22Rv1 (cell line): ENCODE measurements around the gene DIP2B.

Experiments used
- H3K27ac ChIP-seq: fragments of 450-650 bp; 2 replicates; pipeline ENCODE4 v1.5.1; 2017
- CTCF ChIP-seq: fragments of 450-650 bp; IDR thresholded peaks from 2 replicates; pipeline ENCODE4 v1.5.1; 2017; ENCODE audit warnings: mild to moderate bottlenecking
- ZFX ChIP-seq: fragments of 450-650 bp; IDR thresholded peaks from 2 replicates; pipeline ENCODE4 v1.6.1; 2017; ENCODE audit warnings: antibody characterized with exemption, borderline replicate concordance

Gene DIP2B

GRCh38 chr12:50661300-50662115, 156.7 kb downstream of the DIP2B start:
- H3K27ac ChIP-seq: no peak overlapping the region
- TF ChIP-seq CTCF: no peak
- TF ChIP-seq ZFX: no peak

GRCh38 chr12:50662116-50662510, 157.3 kb downstream of the DIP2B start:
- TF ChIP-seq ZFX (no peak), CTCF (no peak)
- no peak overlapping the region for H3K27ac ChIP-seq

GRCh38 chr12:50665170-50665569, 160.4 kb downstream of the DIP2B start:
- TF ChIP-seq CTCF (no peak), ZFX (no peak)
- no peak overlapping the region for H3K27ac ChIP-seq

DNA sequence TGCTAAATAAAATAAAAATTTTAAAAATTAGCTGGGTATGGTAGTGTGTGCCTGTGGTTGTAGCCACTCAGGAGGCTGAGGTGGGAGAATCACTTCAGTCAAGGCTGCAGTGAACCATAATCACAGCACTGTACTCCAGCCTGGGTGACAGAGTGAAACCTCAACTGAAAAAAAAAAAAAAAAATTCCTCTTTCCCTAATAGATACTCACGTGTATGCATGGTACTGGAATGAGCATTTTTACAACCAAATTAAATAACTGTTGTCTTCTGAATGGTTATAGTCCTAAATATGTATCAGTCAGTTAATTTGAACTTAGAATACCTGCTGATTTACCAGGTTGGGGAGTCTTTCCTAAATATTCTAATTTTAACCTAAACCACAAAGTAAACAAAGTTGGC, 160.8 kb downstream of the DIP2B start:
- no peak for TF ChIP-seq CTCF
- no peak for TF ChIP-seq ZFX
- H3K27ac ChIP-seq: no peak overlapping the region

GRCh38 chr12:50666023-50666422, 161.2 kb downstream of the DIP2B start:
- TF ChIP-seq ZFX (no peak), CTCF (no peak)

DNA sequence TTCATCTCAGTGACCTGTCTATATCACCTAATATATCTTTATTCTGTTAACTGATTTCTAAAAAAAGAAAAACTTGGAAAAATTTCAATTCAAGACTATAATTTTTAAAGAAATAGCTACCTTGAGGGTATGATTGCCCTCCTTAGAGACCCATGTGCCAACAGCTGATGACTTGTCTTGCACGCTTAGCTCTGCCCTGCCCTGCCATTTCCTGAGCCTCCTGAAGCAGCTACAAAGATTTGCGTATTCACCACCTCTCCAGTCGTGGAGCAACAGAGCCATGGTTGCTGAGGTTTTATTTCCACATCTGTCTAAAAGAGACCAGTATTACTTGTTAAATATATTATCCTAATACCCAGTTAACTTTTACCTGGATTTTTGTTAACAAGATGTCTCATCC, 167.4 kb downstream of the DIP2B start:
- H3K27ac ChIP-seq: no peak overlapping the region
- TF ChIP-seq CTCF (no peak), ZFX (no peak)

More at GRCh38 chr12:50666023-50666422, 161.2 kb downstream of the DIP2B start:
- no peak overlapping the region for H3K27ac ChIP-seq

DNA sequence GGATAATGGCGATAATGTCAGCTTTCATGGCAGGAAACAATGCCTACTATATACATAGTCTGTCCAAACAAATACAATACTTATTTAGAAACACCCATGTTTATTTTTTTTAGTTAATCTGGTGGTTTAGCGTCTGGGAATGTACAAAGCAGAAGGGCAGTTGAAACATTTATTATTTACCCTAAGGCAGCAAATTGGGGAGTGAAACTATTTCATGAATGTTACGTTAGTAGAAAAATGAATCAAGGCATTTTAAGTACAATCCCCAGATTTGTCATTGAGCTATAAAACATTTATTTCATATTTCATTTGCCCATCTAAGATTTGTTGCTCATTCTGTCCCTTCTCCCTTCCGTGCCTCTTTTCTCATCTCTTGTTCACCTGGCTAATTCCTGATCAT, 172.0 kb downstream of the DIP2B start:
- no peak overlapping the region for H3K27ac ChIP-seq
- TF ChIP-seq ZFX (no peak), CTCF (no peak)
